SKM-1 treated with dmso at 0.1 percent for 144 hours (cell line): ENCODE measurements around the gene CCDC71.

Experiments
- DNase-seq: peaks from one replicate; lab custom pipeline; 2025; ENCODE audit not compliant: unreplicated experiment; lab: John Stamatoyannopoulos, UW

The CCDC71 gene

GRCh38 chr3:49132073-49132436, 34.1 kb downstream of the CCDC71 start:
- no peak for DNase-seq

- no peak for DNase-seq
Observed at GRCh38 chr3:49131576-49131975, 34.6 kb downstream of the CCDC71 start.

GRCh38 chr3:49131040-49131439, 35.1 kb downstream of the CCDC71 start:
- DNase-seq = no peak

- DNase-seq = no peak
Observed at GRCh38 chr3:49124991-49125670, 41.0 kb downstream of the CCDC71 start.

- DNase-seq = no peak
Observed at GRCh38 chr3:49124203-49124602, 41.9 kb downstream of the CCDC71 start.

- DNase-seq = no peak
Observed at GRCh38 chr3:49123687-49124086, 42.4 kb downstream of the CCDC71 start.

- no peak for DNase-seq
Observed at GRCh38 chr3:49122886-49123545, 43.1 kb downstream of the CCDC71 start.

- DNase-seq = no peak
Observed at GRCh38 chr3:49122451-49122850, 43.7 kb downstream of the CCDC71 start.

- DNase-seq = no peak
Observed at GRCh38 chr3:49122022-49122421, 44.1 kb downstream of the CCDC71 start.

- DNase-seq = no peak
Observed at GRCh38 chr3:49121132-49121736, 44.9 kb downstream of the CCDC71 start.

- peak; percentile 87 for DNase-seq
Observed at GRCh38 chr3:49120438-49121131, 45.5 kb downstream of the CCDC71 start, which contains the start of gene USP19. TSS of gene USP19 (minus strand) at chr3:49120823. CDS start at chr3:49119145, 1,678 bp downstream.

GRCh38 chr3:49120096-49120437, 46.1 kb downstream of the CCDC71 start:
- no peak for DNase-seq

GRCh38 chr3:49119439-49119838, 46.7 kb downstream of the CCDC71 start:
- DNase-seq = no peak

- no peak for DNase-seq
Observed at GRCh38 chr3:49119036-49119435, 47.1 kb downstream of the CCDC71 start.
